ENCODE results near the gene CORO7.
"Not testable (repeated sequence)": the region's sequence is repeated elsewhere in the genome, so short reads cannot be mapped to it uniquely, and the experiment has no call there.

GRCh38 chr16:4393850-4394249 lies 22.5 kb downstream of the CORO7 start:
- TF ChIP-seq CTCF (IDR thresholded peaks at IDR 0.05); ZFX (IDR thresholded peaks at IDR 0.05; ENCODE audit: borderline replicate concordance): not testable (repeated sequence)
